HUES64 (cell line): ENCODE results near the gene FGFR1OP2.

ENCODE experiments used
- H3K27ac ChIP-seq: 2 replicates; pipeline ENCODE4 v1.7.0; 2013; ENCODE audit warnings: low read depth, low read length, inconsistent platforms
- H3K27me3 ChIP-seq: 2 replicates; pipeline ENCODE4 v1.6.1; 2013; ENCODE audit warnings: mild to moderate bottlenecking, low read length; ENCODE audit not compliant: insufficient read depth
- H3K36me3 ChIP-seq: 2 replicates; pipeline ENCODE4 v1.6.1; 2013; ENCODE audit warnings: mild to moderate bottlenecking, low read length; ENCODE audit not compliant: insufficient read depth
- H3K4me1 ChIP-seq: 2 replicates; pipeline ENCODE4 v1.6.1; 2013; ENCODE audit warnings: mild to moderate bottlenecking, low read length, moderate library complexity; ENCODE audit not compliant: insufficient read depth
- H3K4me3 ChIP-seq: 2 replicates; pipeline ENCODE4 v1.5.1; 2013; ENCODE audit warnings: mild to moderate bottlenecking, low read length, moderate library complexity
- H3K9ac ChIP-seq: 2 replicates; pipeline ENCODE4 v1.6.1; 2013; ENCODE audit warnings: mild to moderate bottlenecking, low read depth, low read length
- H3K9me3 ChIP-seq: 2 replicates; pipeline ENCODE4 v1.6.1; 2013; ENCODE audit warnings: low read depth, low read length; ENCODE audit not compliant: insufficient read depth
- WGBS: fragments of 150-250, 120-280 bp; methylation state at CpG from one replicate; pipeline ENCODE4 v1.1.7; 2013; ENCODE audit warnings: missing lambda C conversion rate; 5-methylcytosine and 5-hydroxymethylcytosine counted together

The FGFR1OP2 gene

GRCh38 chr12:27003421-27004381, 65.4 kb downstream of the FGFR1OP2 start:
- WGBS = 94% methylated on average over 6 of the region's 6 CpGs
- H3K4me3 ChIP-seq = no peak overlapping the region
- 0 out of 2 replicates have a peak, but pooled peaks cover 9% of the 10 kb centered on the region for H3K4me1 ChIP-seq

GRCh38 chr12:27005495-27005894, 67.2 kb downstream of the FGFR1OP2 start:
- 0 out of 2 replicates have a peak, but pooled peaks cover 9% of the 10 kb centered on the region for H3K4me1 ChIP-seq
- H3K9me3 ChIP-seq = no peaks in the 10 kb centered on the region
- WGBS = 94% methylated on average over 2 of the region's 2 CpGs
- H3K4me3 ChIP-seq = no peak overlapping the region
- H3K36me3 ChIP-seq = peaks cover 17% of the 10 kb centered on the region
- H3K27me3 ChIP-seq = no peaks in the 10 kb centered on the region
- no peak overlapping the region for H3K27ac ChIP-seq
- no peak overlapping the region for H3K9ac ChIP-seq

More at GRCh38 chr12:27003421-27004381, 65.4 kb downstream of the FGFR1OP2 start:
- Histone ChIP-seq H3K36me3 (peaks cover 25% of the 10 kb centered on the region), H3K27ac (no peak overlapping the region), H3K9ac (no peak overlapping the region), H3K27me3 (no peaks in the 10 kb centered on the region), H3K9me3 (no peaks in the 10 kb centered on the region)

GRCh38 chr12:27006797-27007467, 68.7 kb downstream of the FGFR1OP2 start:
- no peak overlapping the region for H3K4me3 ChIP-seq
- 95% methylated on average over 2 of the region's 2 CpGs for WGBS
- H3K27me3 ChIP-seq = no peaks in the 10 kb centered on the region
- H3K4me1 ChIP-seq = 0 out of 2 replicates have a peak, but pooled peaks cover 6% of the 10 kb centered on the region
- peaks cover 7% of the 10 kb centered on the region; the same call in 1 of the 2 replicates for H3K36me3 ChIP-seq
- no peak overlapping the region for H3K27ac ChIP-seq
- no peaks in the 10 kb centered on the region for H3K9me3 ChIP-seq
- H3K9ac ChIP-seq = no peak overlapping the region

- Histone ChIP-seq H3K4me1 (0 out of 2 replicates have a peak, but pooled peaks cover 6% of the 10 kb centered on the region), H3K9ac (no peak overlapping the region), H3K27me3 (no peaks in the 10 kb centered on the region), H3K27ac (no peak overlapping the region), H3K9me3 (no peaks in the 10 kb centered on the region), H3K4me3 (no peak overlapping the region), H3K36me3 (peaks cover 2% of the 10 kb centered on the region; the same call in 1 of the 2 replicates)
- 91% methylated on average over 4 of the region's 5 CpGs for WGBS
These were observed 69.8 kb downstream of the FGFR1OP2 start for GRCh38 chr12:27008081-27008480.

- Histone ChIP-seq H3K27me3 (no peaks in the 10 kb centered on the region), H3K36me3 (peaks cover 2% of the 10 kb centered on the region; the same call in 1 of the 2 replicates), H3K27ac (no peak overlapping the region), H3K9me3 (no peaks in the 10 kb centered on the region), H3K4me1 (peaks cover 5% of the 10 kb centered on the region), H3K4me3 (no peak overlapping the region), H3K9ac (no peak overlapping the region; the same call in 1 of the 2 replicates)
- WGBS = 88% methylated on average over 1 of the region's 1 CpG
These were observed 71.6 kb downstream of the FGFR1OP2 start for GRCh38 chr12:27009881-27010301.

GRCh38 chr12:27012239-27012981, 74.1 kb downstream of the FGFR1OP2 start:
- WGBS = 89% methylated on average over 14 of the region's 14 CpGs
- H3K9ac ChIP-seq = no peak overlapping the region
- H3K4me1 ChIP-seq = peaks cover 13% of the 10 kb centered on the region
- H3K27ac ChIP-seq = no peak overlapping the region
- no peaks in the 10 kb centered on the region for H3K27me3 ChIP-seq
- H3K36me3 ChIP-seq = peaks cover 2% of the 10 kb centered on the region; the same call in 1 of the 2 replicates
- H3K4me3 ChIP-seq = no peak overlapping the region
- no peaks in the 10 kb centered on the region for H3K9me3 ChIP-seq

GRCh38 chr12:27012982-27013255, 74.6 kb downstream of the FGFR1OP2 start:
- 87% methylated on average over 5 of the region's 5 CpGs for WGBS
- Histone ChIP-seq H3K4me3 (peak overlapping the region; percentile 96), H3K4me1 (peaks cover 13% of the 10 kb centered on the region), H3K36me3 (peaks cover 2% of the 10 kb centered on the region; the same call in 1 of the 2 replicates), H3K27me3 (no peaks in the 10 kb centered on the region), H3K9me3 (no peaks in the 10 kb centered on the region), H3K9ac (peak overlapping the region; percentile 86; the same call in 1 of the 2 replicates), H3K27ac (no peak overlapping the region)

- H3K36me3 ChIP-seq = no peaks in the 10 kb centered on the region; the same call in 1 of the 2 replicates
- peaks cover 13% of the 10 kb centered on the region for H3K4me1 ChIP-seq
- H3K27me3 ChIP-seq = no peaks in the 10 kb centered on the region
- H3K9me3 ChIP-seq = no peaks in the 10 kb centered on the region
- H3K4me3 ChIP-seq = peak overlapping the region; percentile 96
- 3% methylated on average over 13 of the region's 13 CpGs for WGBS
- H3K9ac ChIP-seq = peak overlapping the region; percentile 86
- H3K27ac ChIP-seq = peak overlapping the region; percentile 67; the same call in 1 of the 2 replicates
These were observed 75.4 kb downstream of the FGFR1OP2 start for GRCh38 chr12:27013611-27014084.

- no peaks in the 10 kb centered on the region for H3K27me3 ChIP-seq
- H3K4me3 ChIP-seq = peak within 1 kb of the TSS; percentile 96
- WGBS = under 1% methylated on average over 71 of the region's 71 CpGs
- peak within 1 kb of the TSS; percentile 91 for H3K27ac ChIP-seq
- peaks cover 13% of the 10 kb centered on the region for H3K4me1 ChIP-seq
- no peaks in the 10 kb centered on the region for H3K9me3 ChIP-seq
- peak within 1 kb of the TSS; percentile 86 for H3K9ac ChIP-seq
- no peaks in the 10 kb centered on the region; the same call in 1 of the 2 replicates for H3K36me3 ChIP-seq
These were observed 76.0 kb downstream of the FGFR1OP2 start, which contains the start of gene TM7SF3 for GRCh38 chr12:27014085-27014858. Gene TM7SF3 (minus strand): TSS chr12:27014384. CDS start chr12:27014168, 216 bp downstream.
